Measurements from ENCODE around the gene ZNF302. TPM values are rescaled to one million over a fixed set of nuclear protein-coding genes. Genes with fewer than 3 reads are reported as not detected.

ZNF302 gene
- total RNA-seq, 1 donor from 2014 or later: 16.5 TPM

DNA sequence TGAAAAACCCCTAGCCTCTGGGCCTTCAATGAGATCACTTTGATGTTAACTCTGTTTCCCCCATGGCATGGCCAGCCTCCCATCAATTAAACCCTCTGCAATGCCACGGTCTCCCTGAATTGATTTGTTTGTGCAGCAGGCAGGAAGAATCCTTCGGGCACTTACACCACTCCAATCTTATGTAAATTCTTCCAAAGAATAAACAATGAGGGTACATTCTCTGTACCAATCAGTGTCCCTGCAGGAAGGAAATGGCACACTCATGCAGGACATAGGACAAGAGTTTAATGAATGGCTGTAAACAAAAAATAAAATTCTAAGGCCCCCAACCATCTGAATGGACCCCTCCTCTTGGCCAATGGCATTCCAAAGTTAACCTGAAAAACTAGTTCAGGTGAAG, 22.7 kb upstream of the ZNF302 start:
- peaks cover 17% of the 10 kb centered on the region for H3K9me3 Mint-ChIP-seq (ENCODE audit: unreplicated experiment)
- H3K9ac ChIP-seq (ENCODE audit: low read length): no peak overlapping the region
- H4K20me1 ChIP-seq (ENCODE audit: insufficient read depth, low read length): no peaks in the 10 kb centered on the region
- no peak overlapping the region for H2AFZ ChIP-seq (ENCODE audit: low read depth, low read length)
- H3K27me3 ChIP-seq (ENCODE audit: insufficient read depth, low read length): no peaks in the 10 kb centered on the region
- TF ChIP-seq EZH2 (IDR thresholded peaks at IDR 0.05; ENCODE audit: insufficient read depth, low read length): no peak
- TF ChIP-seq, protein P1, sequence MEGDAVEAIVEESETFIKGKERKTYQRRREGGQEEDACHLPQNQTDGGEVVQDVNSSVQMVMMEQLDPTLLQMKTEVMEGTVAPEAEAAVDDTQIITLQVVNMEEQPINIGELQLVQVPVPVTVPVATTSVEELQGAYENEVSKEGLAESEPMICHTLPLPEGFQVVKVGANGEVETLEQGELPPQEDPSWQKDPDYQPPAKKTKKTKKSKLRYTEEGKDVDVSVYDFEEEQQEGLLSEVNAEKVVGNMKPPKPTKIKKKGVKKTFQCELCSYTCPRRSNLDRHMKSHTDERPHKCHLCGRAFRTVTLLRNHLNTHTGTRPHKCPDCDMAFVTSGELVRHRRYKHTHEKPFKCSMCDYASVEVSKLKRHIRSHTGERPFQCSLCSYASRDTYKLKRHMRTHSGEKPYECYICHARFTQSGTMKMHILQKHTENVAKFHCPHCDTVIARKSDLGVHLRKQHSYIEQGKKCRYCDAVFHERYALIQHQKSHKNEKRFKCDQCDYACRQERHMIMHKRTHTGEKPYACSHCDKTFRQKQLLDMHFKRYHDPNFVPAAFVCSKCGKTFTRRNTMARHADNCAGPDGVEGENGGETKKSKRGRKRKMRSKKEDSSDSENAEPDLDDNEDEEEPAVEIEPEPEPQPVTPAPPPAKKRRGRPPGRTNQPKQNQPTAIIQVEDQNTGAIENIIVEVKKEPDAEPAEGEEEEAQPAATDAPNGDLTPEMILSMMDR (IDR thresholded peaks at IDR 0.05; ENCODE audit: insufficient read depth, low read depth, low read length): no peak
- H3K79me2 ChIP-seq (ENCODE audit: insufficient read depth, low read length): no peaks in the 10 kb centered on the region
- no peaks in the 10 kb centered on the region for H3K4me1 ChIP-seq (ENCODE audit: insufficient read depth, low read length)
- no peaks in the 10 kb centered on the region for H3K9me3 ChIP-seq (ENCODE audit: insufficient read depth, low read depth, low read length)
- H3K27me3 Mint-ChIP-seq (ENCODE audit: low read depth, unreplicated experiment): peaks cover 2% of the 10 kb centered on the region
- H3K27ac ChIP-seq (ENCODE audit: low read depth, low read length): no peak overlapping the region
- DNase-seq (ENCODE audit: low read depth) (no peak), FAIRE-seq (no peak)
- H3K4me3 ChIP-seq (ENCODE audit: insufficient read depth, low read depth, low read length): no peak overlapping the region
- no peaks in the 10 kb centered on the region for H3K36me3 ChIP-seq (ENCODE audit: insufficient read depth, low read length)
- H3K36me3 Mint-ChIP-seq (ENCODE audit: low read depth, unreplicated experiment): peaks cover 1% of the 10 kb centered on the region
- H3K4me3 Mint-ChIP-seq (ENCODE audit: unreplicated experiment): no peak overlapping the region
- no peak overlapping the region for H3K4me2 ChIP-seq (ENCODE audit: low read length)
- H3K4me1 Mint-ChIP-seq (ENCODE audit: low read depth, unreplicated experiment): no peaks in the 10 kb centered on the region
- H3K27ac Mint-ChIP-seq (ENCODE audit: unreplicated experiment): no peak overlapping the region

DNA sequence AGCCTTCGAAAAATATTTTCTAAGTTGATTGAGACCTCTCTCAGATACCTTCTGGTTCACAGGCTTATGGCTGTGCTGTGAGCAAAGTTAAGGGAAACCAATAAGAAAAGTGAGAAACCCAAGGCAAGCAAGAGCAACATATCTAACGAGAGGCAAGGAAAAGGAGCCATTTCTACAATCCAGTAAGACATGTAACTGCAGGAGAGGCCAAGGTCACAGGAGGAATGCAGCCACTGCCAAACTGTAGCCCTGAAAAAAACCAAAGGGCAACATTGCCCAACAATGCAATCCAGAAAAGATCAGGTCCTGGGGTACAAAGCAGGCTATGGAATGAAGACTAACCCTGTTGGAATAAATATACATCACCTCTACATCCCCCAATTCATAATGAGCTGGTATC, 21.8 kb upstream of the ZNF302 start:
- Mint-ChIP-seq H3K27ac (ENCODE audit: unreplicated experiment) (no peak overlapping the region), H3K4me1 (ENCODE audit: low read depth, unreplicated experiment) (no peaks in the 10 kb centered on the region), H3K4me3 (ENCODE audit: unreplicated experiment) (no peak overlapping the region), H3K9me3 (ENCODE audit: unreplicated experiment) (peaks cover 15% of the 10 kb centered on the region), H3K27me3 (ENCODE audit: low read depth, unreplicated experiment) (peaks cover 5% of the 10 kb centered on the region), H3K36me3 (ENCODE audit: low read depth, unreplicated experiment) (peaks cover 1% of the 10 kb centered on the region)
- Histone ChIP-seq H3K9me3 (ENCODE audit: insufficient read depth, low read depth, low read length) (no peaks in the 10 kb centered on the region), H3K79me2 (ENCODE audit: insufficient read depth, low read length) (no peaks in the 10 kb centered on the region), H3K4me3 (ENCODE audit: insufficient read depth, low read depth, low read length) (no peak overlapping the region), H3K4me2 (ENCODE audit: low read length) (no peak overlapping the region), H3K27me3 (ENCODE audit: insufficient read depth, low read length) (no peaks in the 10 kb centered on the region), H3K9ac (ENCODE audit: low read length) (no peak overlapping the region), H3K27ac (ENCODE audit: low read depth, low read length) (no peak overlapping the region), H4K20me1 (ENCODE audit: insufficient read depth, low read length) (no peaks in the 10 kb centered on the region), H3K4me1 (ENCODE audit: insufficient read depth, low read length) (no peaks in the 10 kb centered on the region), H2AFZ (ENCODE audit: low read depth, low read length) (no peak overlapping the region), H3K36me3 (ENCODE audit: insufficient read depth, low read length) (no peaks in the 10 kb centered on the region)
- DNase-seq (ENCODE audit: low read depth) (no peak), FAIRE-seq (no peak)
- no peak for TF ChIP-seq EZH2 (IDR thresholded peaks at IDR 0.05; ENCODE audit: insufficient read depth, low read length)
- TF ChIP-seq, protein P1 (IDR thresholded peaks at IDR 0.05; ENCODE audit: insufficient read depth, low read depth, low read length): no peak

DNA sequence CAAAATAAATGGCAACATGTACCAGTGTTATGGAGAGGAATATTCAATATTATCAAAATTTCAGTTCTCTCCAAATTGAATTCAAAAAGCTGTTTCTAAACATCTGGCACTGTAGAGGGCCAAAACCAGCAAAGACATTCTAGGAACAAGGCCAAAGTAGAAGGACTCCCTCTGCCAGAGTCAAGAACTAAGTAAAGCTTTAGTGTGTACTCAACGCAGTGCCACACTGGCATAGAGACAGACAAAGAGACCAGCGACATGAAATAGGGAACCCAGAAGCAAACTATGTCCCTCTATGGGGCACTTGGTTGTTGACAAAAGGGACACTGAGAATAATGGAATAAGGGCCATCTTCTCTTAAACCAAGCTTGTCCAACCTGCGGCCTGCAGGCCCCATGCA, 16.1 kb upstream of the ZNF302 start:
- H3K79me2 ChIP-seq (ENCODE audit: insufficient read depth, low read length): no peaks in the 10 kb centered on the region
- FAIRE-seq (no peak), DNase-seq (ENCODE audit: low read depth) (no peak)
- H3K9me3 Mint-ChIP-seq (ENCODE audit: unreplicated experiment): peaks cover 5% of the 10 kb centered on the region
- H2AFZ ChIP-seq (ENCODE audit: low read depth, low read length): no peak overlapping the region
- no peaks in the 10 kb centered on the region for H3K4me1 Mint-ChIP-seq (ENCODE audit: low read depth, unreplicated experiment)
- no peaks in the 10 kb centered on the region for H3K36me3 ChIP-seq (ENCODE audit: insufficient read depth, low read length)
- no peak overlapping the region for H3K27ac ChIP-seq (ENCODE audit: low read depth, low read length)
- no peak overlapping the region for H3K27ac Mint-ChIP-seq (ENCODE audit: unreplicated experiment)
- no peak for TF ChIP-seq EZH2 (IDR thresholded peaks at IDR 0.05; ENCODE audit: insufficient read depth, low read length)
- TF ChIP-seq, protein P1 (IDR thresholded peaks at IDR 0.05; ENCODE audit: insufficient read depth, low read depth, low read length): no peak
- no peaks in the 10 kb centered on the region for H3K27me3 ChIP-seq (ENCODE audit: insufficient read depth, low read length)
- H3K27me3 Mint-ChIP-seq (ENCODE audit: low read depth, unreplicated experiment): peaks cover 5% of the 10 kb centered on the region
- no peak overlapping the region for H3K4me3 Mint-ChIP-seq (ENCODE audit: unreplicated experiment)
- H3K9me3 ChIP-seq (ENCODE audit: insufficient read depth, low read depth, low read length): no peaks in the 10 kb centered on the region
- H3K9ac ChIP-seq (ENCODE audit: low read length): no peak overlapping the region
- H4K20me1 ChIP-seq (ENCODE audit: insufficient read depth, low read length): no peaks in the 10 kb centered on the region
- no peak overlapping the region for H3K4me3 ChIP-seq (ENCODE audit: insufficient read depth, low read depth, low read length)
- H3K4me1 ChIP-seq (ENCODE audit: insufficient read depth, low read length): no peaks in the 10 kb centered on the region
- no peaks in the 10 kb centered on the region for H3K36me3 Mint-ChIP-seq (ENCODE audit: low read depth, unreplicated experiment)
- H3K4me2 ChIP-seq (ENCODE audit: low read length): no peak overlapping the region
